H1 (cell line): ENCODE measurements around the gene KATNAL1. TPM values are rescaled to one million over a fixed set of nuclear protein-coding genes. Genes with fewer than 3 reads are reported as not detected.

Experiments
- CTCF ChIA-PET: fragments of 300-600 bp; sonication (Branson Sonifier 250); formaldehyde crosslinking; loops from one replicate; lab custom pipeline; 2021; ENCODE audit not compliant: partially characterized antibody; lab: Charles Lee
- POLR2A ChIA-PET: fragments of 300-600 bp; sonication (Branson Sonifier 250); formaldehyde crosslinking; loops from one replicate; lab custom pipeline; 2021; ENCODE audit warnings: inconsistent platforms; ENCODE audit not compliant: partially characterized antibody; lab: Charles Lee
- DNase-seq, 2 experiments: peaks; one replicate each; pipeline versions ENCODE4 v3.0.0 to v3.0.0-alpha.2; 2010 to 2022; ENCODE audit warnings: low spot score in 2 of 2, low read depth in 1 of 2, mixed read lengths in 1 of 2
- FAIRE-seq: peaks from 2 replicates; lab custom pipeline; 2011; peaks lifted over from hg19 to GRCh38; lab: Jason Lieb, UNC
- H2AFZ ChIP-seq: 2 replicates; pipeline ENCODE4 v1.8.1; 2012; ENCODE audit warnings: low read length, inconsistent platforms
- H2AK5ac ChIP-seq: 2 replicates; pipeline ENCODE4 v1.6.1; 2013; ENCODE audit warnings: low read depth, low read length
- H2BK120ac ChIP-seq: replicated peaks from 2 replicates; pipeline ENCODE3; 2013; ENCODE audit warnings: low read depth, low read length, inconsistent platforms
- H2BK12ac ChIP-seq: 2 replicates; pipeline ENCODE4 v1.6.1; 2013; ENCODE audit warnings: low read depth, low read length
- H2BK15ac ChIP-seq: 2 replicates; pipeline ENCODE4 v1.6.1; 2013; ENCODE audit warnings: low read length
- H2BK20ac ChIP-seq: 2 replicates; pipeline ENCODE4 v1.6.1; 2013; ENCODE audit warnings: low read length
- H2BK5ac ChIP-seq: 2 replicates; pipeline ENCODE4 v1.6.1; 2013; ENCODE audit warnings: low read depth, low read length
- H3K14ac ChIP-seq: 2 replicates; pipeline ENCODE4 v1.6.1; 2013; ENCODE audit warnings: inconsistent platforms; ENCODE audit not compliant: insufficient read length
- H3K18ac ChIP-seq: 2 replicates; pipeline ENCODE4 v1.6.1; 2013; ENCODE audit warnings: low read length; ENCODE audit errors: extremely low read depth
- H3K23ac ChIP-seq: 2 replicates; pipeline ENCODE4 v1.6.1; 2013; ENCODE audit warnings: inconsistent platforms; ENCODE audit not compliant: insufficient read length
- H3K23me2 ChIP-seq: 2 replicates; pipeline ENCODE4 v1.6.1; 2013; ENCODE audit warnings: low read depth, low read length
- H3K27ac ChIP-seq: 2 replicates; pipeline ENCODE4 v1.6.1; 2011; ENCODE audit warnings: low read depth, low read length, inconsistent platforms
- H3K27me3 ChIP-seq, 4 experiments: replicated peaks in 1 of 4; 1 replicate in 1 of 4; 2 replicates in 3 of 4; pipeline versions ENCODE4 v1.6.1 to v1.8.1; 2011 to 2013; ENCODE audit warnings: low read length in 3 of 4, mild to moderate bottlenecking in 3 of 4, inconsistent platforms in 2 of 4, mixed read lengths in 2 of 4, moderate library complexity in 1 of 4; ENCODE audit not compliant: control insufficient read depth in 3 of 4, insufficient read depth in 3 of 4; ENCODE audit errors: extremely low read depth in 1 of 4
- H3K36me3 ChIP-seq, 4 experiments: 2 replicates each; pipeline versions ENCODE4 v1.6.1 to v1.8.1; 2011 to 2013; ENCODE audit warnings: mild to moderate bottlenecking in 4 of 4, low read length in 3 of 4, moderate library complexity in 2 of 4, control low read depth in 1 of 4, inconsistent platforms in 1 of 4; ENCODE audit not compliant: insufficient read depth in 4 of 4, control insufficient read depth in 2 of 4
- H3K4ac ChIP-seq: replicated peaks from 2 replicates; pipeline ENCODE3; 2013; ENCODE audit warnings: low read length, low read depth, mixed read lengths, inconsistent platforms; ENCODE audit not compliant: insufficient read length
- H3K4me1 ChIP-seq, 4 experiments: replicated peaks in 1 of 4; 1 replicate in 1 of 4; 2 replicates in 3 of 4; pipeline versions ENCODE4 v1.6.1 to v1.8.1; 2011 to 2013; ENCODE audit warnings: low read length in 3 of 4, inconsistent platforms in 2 of 4, mixed read lengths in 1 of 4; ENCODE audit not compliant: insufficient read depth in 4 of 4, control insufficient read depth in 3 of 4
- H3K4me2 ChIP-seq, 2 experiments: 2 replicates each; pipeline versions ENCODE4 v1.6.1 to v1.8.1; 2011 to 2013; ENCODE audit warnings: low read depth in 2 of 2, low read length in 2 of 2, control low read depth in 1 of 2, inconsistent platforms in 1 of 2, mild to moderate bottlenecking in 1 of 2; ENCODE audit not compliant: insufficient read depth in 1 of 2
- H3K4me3 ChIP-seq, 4 experiments: fragments of 200-600, 300-600 bp in 1 of 4; sonication (generic), shearing (Covaris generic), sonication (Bioruptor Twin) in 1 of 4; 2 replicates each; pipeline versions ENCODE4 v1.5.1 to v1.8.1; 2011 to 2016; ENCODE audit warnings: low read length in 4 of 4, low read depth in 3 of 4, control low read depth in 2 of 4, inconsistent platforms in 2 of 4, mild to moderate bottlenecking in 2 of 4, mixed read lengths in 1 of 4, moderate library complexity in 1 of 4; ENCODE audit not compliant: insufficient read depth in 2 of 4; ENCODE audit errors: extremely low read depth in 1 of 4
- H3K56ac ChIP-seq: replicated peaks from 2 replicates; pipeline ENCODE3; 2013; ENCODE audit warnings: low read depth, mild to moderate bottlenecking, mixed read lengths, low read length, inconsistent platforms; ENCODE audit not compliant: insufficient read length
- H3K79me1 ChIP-seq: 2 replicates; pipeline ENCODE4 v1.6.1; 2013; ENCODE audit warnings: low read depth, low read length, control low read depth
- H3K79me2 ChIP-seq, 2 experiments: 2 replicates each; pipeline versions ENCODE4 v1.6.1 to v1.8.1; 2012 to 2013; ENCODE audit warnings: low read length in 2 of 2, mild to moderate bottlenecking in 2 of 2, inconsistent platforms in 1 of 2; ENCODE audit not compliant: insufficient read depth in 2 of 2, control insufficient read depth in 1 of 2
- H3K9ac ChIP-seq, 4 experiments: replicated peaks in 1 of 4; 1 replicate in 1 of 4; 2 replicates in 3 of 4; pipeline versions ENCODE4 v1.6.1 to v1.8.1; 2011 to 2013; ENCODE audit warnings: low read depth in 3 of 4, low read length in 3 of 4, control low read depth in 2 of 4, mild to moderate bottlenecking in 2 of 4, moderate library complexity in 2 of 4, inconsistent platforms in 1 of 4; ENCODE audit errors: extremely low read depth in 1 of 4
- H3K9me3 ChIP-seq, 2 experiments: 2 replicates each; pipeline versions ENCODE4 v1.6.1 to v1.8.1; 2012 to 2013; ENCODE audit warnings: mild to moderate bottlenecking in 2 of 2, moderate library complexity in 2 of 2, control low read depth in 1 of 2, inconsistent platforms in 1 of 2, low read depth in 1 of 2, low read length in 1 of 2, mixed read lengths in 1 of 2; ENCODE audit not compliant: insufficient read depth in 2 of 2
- H4K20me1 ChIP-seq, 2 experiments: replicated peaks in 1 of 2; 2 replicates each; pipeline versions ENCODE3 to v1.8.1; 2011 to 2013; ENCODE audit warnings: inconsistent platforms in 2 of 2, low read length in 2 of 2, mild to moderate bottlenecking in 1 of 2; ENCODE audit not compliant: insufficient read depth in 2 of 2, control insufficient read depth in 1 of 2
- H4K5ac ChIP-seq: 2 replicates; pipeline ENCODE4 v1.6.1; 2013; ENCODE audit warnings: low read length, low read depth, mixed read lengths, inconsistent platforms; ENCODE audit not compliant: insufficient read length
- H4K8ac ChIP-seq: 2 replicates; pipeline ENCODE4 v1.8.0; 2013; ENCODE audit warnings: mild to moderate bottlenecking, moderate library complexity, low read length, inconsistent platforms; ENCODE audit not compliant: insufficient read depth; ENCODE audit errors: extremely low read depth
- H4K91ac ChIP-seq: replicated peaks from 2 replicates; pipeline ENCODE3; 2013; ENCODE audit warnings: low read length, mixed read lengths, inconsistent platforms; ENCODE audit not compliant: insufficient read length
- BCL11A ChIP-seq, 2 experiments: IDR thresholded peaks; one replicate each; pipeline ENCODE4 v1.6.1; 2011; ENCODE audit warnings: low read depth in 2 of 2, low read length in 2 of 2, mild to moderate bottlenecking in 2 of 2
- CBX8 ChIP-seq: fragments of 300-800, 300-1000 bp; sonication (generic); IDR thresholded peaks from 2 replicates; pipeline ENCODE4 v1.7.1; 2016; ENCODE audit warnings: low read depth, low read length, borderline replicate concordance
- CREB1 ChIP-seq: IDR thresholded peaks from 2 replicates; pipeline ENCODE4 v1.6.1; 2012; ENCODE audit warnings: inconsistent platforms
- EP300 ChIP-seq, 2 experiments: IDR thresholded peaks; 1 replicate in 1 of 2; 2 replicates in 1 of 2; pipeline ENCODE4 v1.6.1; 2011 to 2012; ENCODE audit warnings: low read depth in 2 of 2, low read length in 2 of 2, mild to moderate bottlenecking in 2 of 2, borderline replicate concordance in 1 of 2, inconsistent platforms in 1 of 2, moderate library complexity in 1 of 2
- EZH2 ChIP-seq: fragments of 200-600 bp; sonication (generic); IDR thresholded peaks from 2 replicates; pipeline ENCODE4 v1.7.1; 2012; ENCODE audit warnings: low read depth, mild to moderate bottlenecking, moderate library complexity, low read length, inconsistent platforms; ENCODE audit not compliant: severe bottlenecking
- HDAC2 ChIP-seq, 2 experiments: fragments of 300-600 bp in 1 of 2; sonication (generic) in 1 of 2; IDR thresholded peaks; 2 replicates each; pipeline ENCODE4 v1.6.1; 2011 to 2012; ENCODE audit warnings: low read depth in 2 of 2, low read length in 2 of 2, mild to moderate bottlenecking in 2 of 2, moderate library complexity in 2 of 2, borderline replicate concordance in 1 of 2, inconsistent platforms in 1 of 2
- NRF1 ChIP-seq: IDR thresholded peaks from 2 replicates; pipeline ENCODE4 v1.6.1; 2011; ENCODE audit warnings: mild to moderate bottlenecking, low read depth, low read length, improper control_type of control experiment
- PHF8 ChIP-seq: fragments of 200-600 bp; sonication (generic); conservative IDR thresholded peaks from 2 replicates; pipeline ENCODE4 v1.7.1; 2012; ENCODE audit warnings: low read depth, mild to moderate bottlenecking, inconsistent platforms, low read length, moderate library complexity
- SUZ12 ChIP-seq: fragments of 200-600 bp; sonication (generic); IDR thresholded peaks from 2 replicates; pipeline ENCODE4 v1.6.1; 2012; ENCODE audit warnings: mild to moderate bottlenecking, inconsistent platforms, low read length, moderate library complexity, mixed read lengths
- TBP ChIP-seq: IDR thresholded peaks from 2 replicates; pipeline ENCODE4 v1.6.1; 2011; ENCODE audit warnings: low read depth, low read length, improper control_type of control experiment
- TEAD4 ChIP-seq: IDR thresholded peaks from 2 replicates; pipeline ENCODE4 v1.6.1; 2012; ENCODE audit warnings: low read depth, low read length, inconsistent platforms, mixed read lengths
- ZNF274 ChIP-seq: IDR thresholded peaks from 2 replicates; pipeline ENCODE4 v1.7.0; 2012; ENCODE audit warnings: low read length, borderline replicate concordance; ENCODE audit errors: extremely low read depth
- WGBS, 2 experiments: shearing (Covaris generic) in 1 of 2; methylation state at CpG; one replicate each; pipeline versions ENCODE4 v1.1.6 to v1.1.7; 2013 to 2015; ENCODE audit warnings: low lambda C conversion rate in 2 of 2, mixed read lengths in 2 of 2, inconsistent platforms in 1 of 2, low coverage in 1 of 2, missing lambda C conversion rate in 1 of 2; ENCODE audit not compliant: insufficient replicate concordance in 2 of 2, insufficient coverage in 1 of 2, insufficient read length in 1 of 2; ENCODE audit errors: extremely low coverage in 1 of 2, missing lambda C conversion rate in 1 of 2; 5-methylcytosine and 5-hydroxymethylcytosine counted together
- polyA plus RNA-seq, 7 experiments: library from polyadenylated mRNA; depleted of rRNA in 3 of 7; stranded (reverse) in 5 of 7; unstranded in 2 of 7; fragments of >200 nt in 5 of 7; fragments of 200-250 nt in 2 of 7; gene quantifications; 1 replicate in 5 of 7; 2 replicates in 1 of 7; 4 replicates in 1 of 7; pipeline versions ENCODE4 v1.2.1 to v1.2.3, GENCODE V29; 2011 to 2013; ENCODE audit warnings: missing spikeins in 2 of 7, mixed read lengths in 2 of 7
- total RNA-seq: library from RNA; stranded (reverse); fragmentation: NEBNext Ultra II Directional; extraction: Animal tissue kit (Norgen Biotek cat#: 25700); gene quantifications from 2 replicates; pipeline ENCODE4 v1.2.1, GENCODE V29; 2021
- TF ChIP-seq, protein P1 (sequence below): IDR thresholded peaks from 2 replicates; pipeline ENCODE4 v1.6.1; 2011; ENCODE audit warnings: low read length, improper control_type of control experiment

The KATNAL1 gene
- total and polyA plus RNA-seq, 2 of the 8 experiments (the other 6 are each of a cell fraction or from before 2014, with no cell fraction given), result 4.0 to 13.2 TPM

DNA sequence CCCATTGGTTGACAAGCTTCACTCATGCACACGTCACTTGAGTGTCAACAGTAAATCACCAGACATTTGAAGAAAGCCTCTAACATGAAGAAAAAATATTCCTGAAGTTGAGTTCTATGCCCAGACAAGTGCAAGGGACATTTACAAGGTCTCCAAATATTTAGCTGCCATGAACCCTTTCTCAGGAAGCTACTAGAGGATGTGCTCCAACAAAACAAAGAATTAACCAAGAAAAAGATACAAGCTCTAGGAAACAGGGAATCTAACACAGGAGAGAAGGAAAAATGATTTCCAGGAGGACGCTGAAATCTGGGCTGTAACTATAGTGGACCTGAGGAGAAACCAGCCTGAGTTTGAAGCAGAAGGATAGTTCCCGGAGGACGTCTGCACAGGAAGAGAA lies 45.7 kb upstream of the KATNAL1 start:
- POLR2A ChIA-PET, result interaction anchor here (0.7 kb wide), 1 partner anchor 220 kb away, joined by 3 read pairs; no protein-coding TSS in a partner anchor
- no peak for TF ChIP-seq TEAD4
- no peak for TF ChIP-seq SUZ12
- TF ChIP-seq, protein P1, sequence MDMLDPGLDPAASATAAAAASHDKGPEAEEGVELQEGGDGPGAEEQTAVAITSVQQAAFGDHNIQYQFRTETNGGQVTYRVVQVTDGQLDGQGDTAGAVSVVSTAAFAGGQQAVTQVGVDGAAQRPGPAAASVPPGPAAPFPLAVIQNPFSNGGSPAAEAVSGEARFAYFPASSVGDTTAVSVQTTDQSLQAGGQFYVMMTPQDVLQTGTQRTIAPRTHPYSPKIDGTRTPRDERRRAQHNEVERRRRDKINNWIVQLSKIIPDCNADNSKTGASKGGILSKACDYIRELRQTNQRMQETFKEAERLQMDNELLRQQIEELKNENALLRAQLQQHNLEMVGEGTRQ, result no peak
- no peak for TF ChIP-seq PHF8
- no peak for TF ChIP-seq BCL11A (IDR thresholded peaks at IDR 0.05; ENCODE audit: low read depth in 2 of 2, low read length in 2 of 2)
- no peak for TF ChIP-seq TBP
- no peak for TF ChIP-seq HDAC2 (IDR thresholded peaks at IDR 0.05; ENCODE audit: borderline replicate concordance in 1 of 2, low read depth in 2 of 2, low read length in 2 of 2)
- TF ChIP-seq NRF1, result no peak
- no peak for TF ChIP-seq EP300 (IDR thresholded peaks at IDR 0.05; ENCODE audit: borderline replicate concordance in 1 of 2, low read depth in 2 of 2, low read length in 2 of 2)
- TF ChIP-seq ZNF274, result no peak
- no peak for TF ChIP-seq CBX8
- no peak for TF ChIP-seq CREB1
- TF ChIP-seq EZH2, result no peak

More for the DNA sequence above, 45.7 kb upstream of the KATNAL1 start:
- Histone ChIP-seq H3K56ac (no peak overlapping the region), H3K23me2 (no peaks in the 10 kb centered on the region), H3K23ac (no peak overlapping the region), H4K91ac (no peak overlapping the region), H3K36me3 (no peaks in the 10 kb centered on the region), H4K20me1 (no peaks in the 10 kb centered on the region), H4K8ac (no peak overlapping the region), H3K4me3 (no peak overlapping the region), H3K79me2 (no peaks in the 10 kb centered on the region), H3K14ac (no peak overlapping the region), H2AK5ac (no peak overlapping the region), H3K27me3 (no peaks in the 10 kb centered on the region), H2BK20ac (no peak overlapping the region), H3K9ac (no peak overlapping the region), H3K79me1 (no peaks in the 10 kb centered on the region), H4K5ac (no peak overlapping the region), H3K4ac (no peak overlapping the region), H3K4me1 (no peaks in the 10 kb centered on the region), H2BK5ac (no peak overlapping the region), H2BK15ac (no peak overlapping the region), H2BK120ac (no peak overlapping the region), H3K18ac (no peak overlapping the region), H3K4me2 (no peak overlapping the region), H3K9me3 (no peaks in the 10 kb centered on the region), H3K27ac (no peak overlapping the region), H2AFZ (no peak overlapping the region), H2BK12ac (no peak overlapping the region)
- WGBS, 2 experiments, result 87% methylated on average over 4 of the region's 4 CpGs; no CpG with 5 or more reads in 1 of the 2 experiments
- DNase-seq, result no peak
- CTCF ChIA-PET, result interaction anchor here (1.1 to 2.4 kb wide), 4 partner anchors 9 to 253 kb away, joined by 3 to 10 read pairs (median 6); no protein-coding TSS in a partner anchor
- no peak for FAIRE-seq
